ENCODE results near the gene ZNF142. TPM values are rescaled to one million over a fixed set of nuclear protein-coding genes. Genes with fewer than 3 reads are reported as not detected.

Gene ZNF142
- polyA plus RNA-seq, 10 donors: 11.2 to 13.9 (median 12.3) TPM

DNA sequence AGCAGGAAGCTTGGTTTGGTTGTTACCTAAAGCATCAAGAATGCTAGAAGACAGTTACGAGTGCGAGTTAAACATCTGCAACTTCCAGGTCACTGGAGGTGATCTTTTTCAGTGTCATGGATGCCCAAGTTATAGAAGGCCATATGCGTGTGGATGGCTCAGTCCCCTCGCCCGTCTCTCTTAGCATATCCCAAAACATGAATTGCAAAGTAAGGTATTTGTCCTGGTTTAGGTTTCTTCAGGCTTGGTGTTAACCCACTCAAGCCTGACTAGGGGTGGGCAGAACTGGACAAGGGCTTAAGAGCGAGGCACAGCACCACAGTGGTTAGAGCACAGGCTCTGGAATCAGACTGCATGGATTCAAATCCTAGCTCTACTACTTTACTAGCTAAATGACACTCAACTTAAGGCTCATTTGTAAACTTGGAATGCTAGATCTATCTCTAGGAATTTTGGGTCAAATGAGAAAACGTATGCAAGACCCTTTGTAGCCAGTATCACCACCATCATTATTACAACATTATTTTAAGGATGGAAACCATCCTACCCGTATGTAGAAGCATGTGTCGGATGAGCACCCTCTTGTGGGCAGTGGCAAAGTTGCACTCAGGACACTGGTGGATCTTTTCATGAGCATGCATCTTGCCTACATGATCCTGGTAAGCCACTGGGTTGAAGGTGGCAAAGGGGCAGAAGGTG, 11.2 kb downstream of the ZNF142 start:
- peak; percentile 23 to 62 (median 30) for DNase-seq

GRCh38 chr2:218645126-218645525, 14.3 kb downstream of the ZNF142 start:
- no peak for DNase-seq

DNA sequence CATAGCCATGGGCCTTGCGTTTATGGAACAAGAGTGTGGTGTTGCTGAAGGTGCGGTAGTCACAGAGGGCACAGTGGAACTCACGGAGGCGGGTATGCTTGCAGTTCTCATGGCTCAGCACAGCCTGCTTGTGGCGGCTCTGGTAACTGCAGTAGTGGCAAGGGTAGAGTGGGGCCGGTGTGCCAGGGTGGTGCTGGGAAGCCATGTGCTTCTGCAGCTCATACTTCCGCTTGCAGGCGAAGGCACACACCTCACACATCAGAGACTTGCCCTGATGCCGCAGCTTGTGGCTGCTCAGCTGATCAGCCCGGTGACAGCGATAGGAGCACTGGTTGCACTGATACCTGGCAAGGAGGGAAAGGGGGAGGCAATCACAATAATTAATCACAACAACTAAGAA, 14.7 kb downstream of the ZNF142 start:
- DNase-seq: no peak

DNA sequence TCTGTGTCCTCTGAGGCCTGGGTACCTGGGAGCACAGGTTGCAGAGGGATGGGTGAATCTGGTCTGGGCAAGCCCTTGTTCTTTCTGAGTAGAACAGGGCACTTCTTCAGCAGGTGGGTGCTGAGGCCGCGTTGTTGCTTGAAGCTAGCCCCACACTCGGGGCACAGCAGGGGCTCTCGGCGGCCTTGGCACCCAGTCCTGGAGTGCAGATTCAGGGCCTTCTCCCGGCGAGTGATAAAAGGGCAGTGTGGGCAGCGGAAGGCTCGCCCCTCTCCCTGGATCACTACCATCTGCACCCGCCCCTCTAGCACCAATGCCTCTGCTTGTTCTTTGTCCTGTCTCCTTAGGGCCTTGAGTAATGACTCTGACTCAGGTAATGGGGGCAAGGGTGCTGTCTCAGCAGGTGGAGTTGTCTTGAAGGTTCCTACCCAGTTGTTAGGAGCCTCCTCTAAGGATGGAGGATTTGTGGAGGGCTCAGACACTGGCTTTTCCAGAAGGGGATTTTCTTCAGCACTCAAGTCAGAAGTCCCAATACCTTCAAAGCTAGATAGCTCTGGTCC, 15.6 kb downstream of the ZNF142 start:
- no peak for DNase-seq

DNA sequence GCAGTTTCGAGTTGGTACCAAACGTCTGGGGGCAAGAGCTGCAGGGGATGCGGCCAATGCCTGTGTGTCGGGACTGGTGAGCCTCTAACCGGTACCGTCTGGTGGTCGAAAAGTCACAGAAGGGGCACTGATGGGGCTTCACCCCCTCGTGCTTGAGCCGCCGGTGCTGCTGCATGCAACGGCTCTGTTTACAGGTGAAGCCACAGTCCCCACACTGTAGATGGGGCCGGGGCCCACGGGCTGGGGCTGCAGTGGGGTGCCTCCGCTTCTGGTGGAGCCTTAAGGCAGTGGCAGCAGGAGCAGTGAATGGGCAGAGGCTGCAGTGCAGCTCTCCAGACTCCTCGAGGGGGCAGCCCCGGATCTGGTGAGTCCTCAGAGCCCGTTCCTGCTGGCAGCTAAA, 16.6 kb downstream of the ZNF142 start:
- no peak for DNase-seq

GRCh38 chr2:218642121-218642656, 17.2 kb downstream of the ZNF142 start:
- no peak for DNase-seq

GRCh38 chr2:218638372-218638771, 21.1 kb downstream of the ZNF142 start:
- no peak for DNase-seq

DNA sequence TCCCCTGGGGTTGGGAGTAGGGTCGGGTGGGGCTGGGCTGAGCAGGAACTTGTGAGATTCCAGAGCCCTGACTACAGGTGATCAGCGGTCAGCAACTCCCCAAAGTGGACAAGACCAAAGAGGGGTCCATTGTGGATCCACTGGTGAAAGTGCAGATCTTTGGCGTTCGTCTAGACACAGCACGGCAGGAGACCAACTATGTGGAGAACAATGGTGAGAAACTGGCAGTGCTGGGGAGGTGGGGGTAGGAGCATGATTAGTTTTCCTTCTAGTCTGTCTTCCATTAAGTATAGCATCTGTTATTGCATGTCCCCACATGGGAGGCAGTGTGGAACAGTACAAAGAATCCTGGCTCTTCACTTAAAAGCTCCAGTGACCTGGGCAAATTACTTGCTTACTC, 23.7 kb downstream of the ZNF142 start:
- DNase-seq: no peak

GRCh38 chr2:218631837-218632236, 27.6 kb downstream of the ZNF142 start:
- DNase-seq: peak in 2 of 3 donors; percentile 9 to 12

DNA sequence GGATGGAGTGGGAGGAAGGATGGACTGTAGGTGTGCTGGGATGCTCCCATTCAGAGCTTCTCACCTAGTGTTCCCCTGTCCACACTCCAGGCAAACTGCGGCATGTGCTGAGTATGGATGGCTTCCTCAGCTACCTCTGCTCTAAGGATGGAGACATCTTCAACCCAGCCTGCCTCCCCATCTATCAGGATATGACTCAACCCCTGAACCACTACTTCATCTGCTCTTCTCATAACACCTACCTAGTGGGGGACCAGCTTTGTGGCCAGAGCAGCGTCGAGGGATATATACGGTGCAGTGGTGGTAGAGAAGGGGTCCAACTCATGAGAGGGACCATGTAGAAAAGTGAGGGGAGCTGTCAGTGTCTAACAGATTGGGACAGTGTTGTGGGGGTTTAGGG, 31.5 kb downstream of the ZNF142 start:
- no peak for DNase-seq

DNA sequence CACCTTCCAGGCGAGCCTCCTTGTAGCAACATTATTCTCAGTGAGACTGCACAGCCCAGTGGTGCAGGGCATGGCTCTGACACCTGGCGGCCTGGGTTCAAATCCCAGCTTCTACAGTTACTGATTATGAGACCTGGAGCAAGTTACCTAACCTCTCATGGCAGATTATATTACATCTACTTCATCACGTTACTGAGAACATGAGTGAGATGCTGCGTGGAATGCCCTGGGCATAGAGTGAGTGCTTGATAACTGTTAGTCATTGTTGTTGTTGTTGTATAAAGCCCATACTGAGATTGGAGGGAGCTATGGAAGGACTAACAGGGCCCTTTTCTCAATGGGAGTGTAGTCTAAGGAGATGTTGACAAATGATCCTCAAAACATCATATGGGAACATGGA, 33.1 kb downstream of the ZNF142 start:
- DNase-seq: no peak

- DNase-seq: no peak
Observed at GRCh38 chr2:218623366-218623705, 36.1 kb downstream of the ZNF142 start.

GRCh38 chr2:218622606-218623365, 36.6 kb downstream of the ZNF142 start:
- peak in 1 of 3 donors; percentile 11 for DNase-seq

DNA sequence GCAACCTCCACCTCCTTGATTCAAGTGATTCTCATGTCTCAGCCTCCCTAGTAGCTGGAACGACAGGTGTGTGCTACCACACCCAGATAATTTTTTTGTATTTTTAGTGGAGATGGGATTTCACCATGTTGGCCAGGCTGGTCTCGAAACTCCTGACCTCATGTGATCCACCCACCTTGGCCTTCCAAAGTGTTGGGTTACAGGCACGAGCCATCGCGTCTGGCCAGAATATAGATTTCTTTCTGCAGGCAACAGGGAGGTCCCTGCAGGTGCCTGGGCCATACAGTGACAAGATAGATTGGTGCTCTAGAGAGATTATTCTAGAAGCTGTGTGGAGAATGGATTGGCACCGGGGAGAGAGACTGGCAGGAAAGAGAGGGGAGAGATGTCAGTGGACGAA, 38.4 kb downstream of the ZNF142 start:
- no peak for DNase-seq

DNA sequence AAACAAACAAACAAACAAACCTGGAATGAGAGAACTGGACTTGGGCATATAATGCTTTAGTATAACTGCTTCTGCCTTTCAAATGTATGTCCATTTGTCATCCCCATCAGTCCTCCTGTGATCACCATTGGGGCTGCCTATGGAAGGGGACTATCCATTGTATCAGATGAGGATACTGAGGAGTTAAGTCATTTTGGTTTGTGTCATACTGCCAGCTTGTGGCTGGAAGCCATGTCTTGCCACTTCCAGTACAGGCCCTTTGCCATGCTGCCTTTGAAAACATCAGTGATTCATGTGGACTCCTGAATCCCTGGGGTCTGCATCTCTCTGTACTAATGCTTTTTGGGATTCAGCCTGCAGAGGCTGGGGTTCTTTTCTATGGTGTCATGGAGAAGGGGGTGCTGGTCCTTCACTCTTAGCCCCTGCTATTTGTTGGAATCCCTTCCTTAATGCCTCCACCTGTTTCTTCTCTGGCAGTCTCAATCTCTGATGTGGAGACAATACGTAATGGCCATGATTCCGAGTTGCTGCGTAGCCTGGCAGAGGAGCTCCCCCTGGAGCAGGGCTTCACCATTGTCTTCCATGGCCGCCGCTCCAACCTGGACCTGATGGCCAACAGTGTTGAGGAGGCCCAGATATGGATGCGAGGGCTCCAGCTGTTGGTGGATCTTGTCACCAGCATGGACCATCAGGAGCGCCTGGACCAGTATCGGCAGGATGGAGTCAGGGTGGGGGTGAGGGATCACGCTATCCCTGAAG, 41.1 kb downstream of the ZNF142 start:
- DNase-seq: no peak

DNA sequence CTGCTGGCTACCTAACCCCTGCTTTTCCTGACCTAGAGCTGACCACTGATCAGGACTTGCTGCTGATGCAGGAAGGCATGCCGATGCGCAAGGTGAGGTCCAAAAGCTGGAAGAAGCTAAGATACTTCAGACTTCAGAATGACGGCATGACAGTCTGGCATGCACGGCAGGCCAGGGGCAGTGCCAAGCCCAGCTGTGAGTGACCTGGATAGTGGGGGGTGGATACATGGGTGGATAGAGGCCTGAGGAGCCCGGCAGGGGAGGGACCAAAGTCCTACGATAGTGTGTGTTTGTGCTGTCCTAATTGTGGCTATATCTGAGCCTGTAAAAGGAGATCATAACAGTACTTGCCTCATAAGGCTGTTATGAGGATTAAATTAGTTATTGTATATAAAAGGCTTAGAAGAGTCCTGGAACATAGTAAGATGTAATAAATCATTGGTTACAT, 43.5 kb downstream of the ZNF142 start:
- DNase-seq: no peak

DNA sequence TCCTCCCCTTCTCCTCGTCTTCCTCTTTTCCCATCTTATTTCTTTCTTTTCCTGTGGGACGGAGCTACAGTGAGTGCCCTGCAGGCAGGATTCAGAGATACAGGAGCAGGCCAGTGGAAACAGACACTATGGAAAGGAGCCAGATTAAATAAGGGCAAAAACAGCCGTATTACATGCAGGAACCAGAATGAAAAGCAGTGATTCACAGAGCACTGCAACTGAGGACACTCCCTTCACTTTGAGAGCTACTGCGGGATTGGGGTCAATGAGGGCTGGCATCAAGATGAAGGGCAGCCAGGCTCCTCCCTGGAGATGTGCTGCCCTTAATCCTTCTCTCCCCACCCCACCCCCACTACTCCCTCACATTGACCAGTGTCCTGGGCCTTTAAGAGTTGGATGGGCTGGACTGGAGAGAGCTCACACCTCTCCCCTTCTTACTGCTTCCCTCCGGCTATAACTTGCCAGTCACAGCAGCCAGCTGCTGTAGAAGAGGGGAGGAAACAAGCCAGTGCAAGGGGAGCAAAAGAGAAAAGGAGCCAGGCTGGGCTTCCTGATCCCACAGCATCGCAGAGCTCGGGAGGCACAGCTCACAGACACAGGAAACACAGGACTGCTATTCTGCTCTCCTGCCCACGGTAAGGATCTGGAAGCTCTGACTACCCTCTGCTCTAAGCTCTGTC, 51.8 kb downstream of the ZNF142 start, which contains the start of gene PLCD4:
TSS of gene PLCD4 (plus strand) at position 464 of the 680 bp plus-strand sequence. CDS start 7,841 bp downstream, outside the sequence.
- DNase-seq: peak; percentile 51 to 78 (median 58)

DNA sequence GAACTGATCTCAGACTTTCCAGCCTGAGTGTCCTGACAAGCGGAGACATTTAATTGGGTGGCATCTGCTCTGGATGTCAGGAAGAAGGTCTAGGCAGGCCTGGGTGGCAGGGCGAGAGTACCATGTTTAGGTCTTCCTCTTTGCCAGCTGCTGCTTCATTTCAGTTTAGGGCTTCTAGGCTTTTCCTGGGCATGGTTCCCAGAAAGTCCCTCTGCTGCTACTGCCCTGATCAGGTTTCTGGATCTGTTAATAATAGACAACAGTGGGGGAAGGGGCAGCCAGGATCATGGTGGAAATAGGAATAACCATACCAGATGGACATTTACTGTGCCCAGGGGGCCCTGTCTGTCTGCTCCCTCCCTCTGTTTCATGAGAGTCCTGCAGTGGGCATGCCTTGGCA, 54.0 kb downstream of the ZNF142 start:
- peak; percentile 81 to 87 (median 84) for DNase-seq

Measured in muscle of back (tissue), 11 donors.